Stimulated activated CD4-positive, alpha-beta T cell treated with anti-CD3 and anti-CD28 coated beads, Interleukin-4, amount 100 ng/mL, for 4 hours (primary cell): ENCODE results near the gene FCMR.

Source experiments
- DNase-seq, 2 experiments: peaks; one replicate each; pipeline ENCODE4 v3.0.0-alpha.2; 2020

FCMR gene

GRCh38 chr1:206923009-206923960 is 1.5 kb upstream of the FCMR start:
- DNase-seq = peak; percentile 48 to 73

- DNase-seq = no peak
These were observed 783 bp upstream of the FCMR start for GRCh38 chr1:206922524-206922923.

GRCh38 chr1:206918076-206918475 is 3.7 kb downstream of the FCMR start:
- DNase-seq = no peak

GRCh38 chr1:206916000-206916709 is 5.6 kb downstream of the FCMR start:
- no peak for DNase-seq

- DNase-seq = no peak
These were observed 6.6 kb downstream of the FCMR start for GRCh38 chr1:206915030-206915735.

- DNase-seq = no peak
These were observed 7.8 kb downstream of the FCMR start for GRCh38 chr1:206913766-206914537.

GRCh38 chr1:206912445-206913095 is 9.2 kb downstream of the FCMR start:
- peak in 1 of 2 experiments; percentile 60 for DNase-seq

GRCh38 chr1:206911064-206911663 is 10.6 kb downstream of the FCMR start:
- DNase-seq = peak in 1 of 2 experiments; percentile 38

- DNase-seq = no peak
These were observed 11.8 kb downstream of the FCMR start for GRCh38 chr1:206909883-206910318.

- peak; percentile 52 to 58 for DNase-seq
These were observed 12.4 kb downstream of the FCMR start for GRCh38 chr1:206909161-206909882.

GRCh38 chr1:206908038-206908437 is 13.7 kb downstream of the FCMR start:
- DNase-seq = no peak

GRCh38 chr1:206907304-206907991 is 14.3 kb downstream of the FCMR start:
- no peak for DNase-seq

- DNase-seq = peak in 1 of 2 experiments; percentile 68
These were observed 16.2 kb downstream of the FCMR start for GRCh38 chr1:206905295-206906164.

GRCh38 chr1:206904423-206905142 is 17.2 kb downstream of the FCMR start:
- DNase-seq = no peak

GRCh38 chr1:206903687-206904086 is 18.1 kb downstream of the FCMR start:
- no peak for DNase-seq

GRCh38 chr1:206902702-206903101 is 19.0 kb downstream of the FCMR start:
- DNase-seq = no peak

- no peak for DNase-seq
These were observed 19.8 kb downstream of the FCMR start for GRCh38 chr1:206901944-206902343.

- DNase-seq = no peak
These were observed 21.6 kb downstream of the FCMR start for GRCh38 chr1:206900149-206900548.
